HG03432 (cell line): ENCODE measurements around the gene SH3YL1.

ENCODE experiments used
- ATAC-seq: cut with Tn5 transposase; IDR thresholded peaks from one replicate; pipeline ENCODE4 v1.9.1; 2021; ENCODE audit warnings: mild to moderate bottlenecking, moderate library complexity; ENCODE audit not compliant: unreplicated experiment

The SH3YL1 gene

DNA sequence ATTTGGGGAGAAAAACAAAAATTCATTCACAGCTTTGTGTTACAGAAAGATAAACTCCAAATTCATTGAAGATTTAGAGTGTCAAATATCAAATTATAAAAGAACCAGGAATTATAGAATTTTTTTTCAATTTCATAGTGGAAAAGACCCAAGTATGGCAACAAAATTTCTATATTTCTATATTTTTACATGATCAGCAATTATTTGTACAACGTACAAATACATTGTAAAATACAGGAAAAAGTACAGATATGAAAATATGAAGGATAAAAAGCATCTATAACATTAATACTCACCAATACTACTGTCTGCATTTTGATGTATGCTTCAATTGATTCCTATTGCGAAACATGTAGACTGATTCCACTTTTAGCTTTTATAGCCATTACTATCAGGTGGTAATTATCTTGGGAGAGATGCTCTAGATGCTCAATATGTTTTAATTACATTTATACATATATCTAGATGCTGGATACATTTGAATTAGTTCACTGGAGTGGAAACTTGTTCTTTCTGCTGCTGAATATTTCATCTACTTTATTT is 4.0 kb downstream of the SH3YL1 start:
- ATAC-seq, result no peak

DNA sequence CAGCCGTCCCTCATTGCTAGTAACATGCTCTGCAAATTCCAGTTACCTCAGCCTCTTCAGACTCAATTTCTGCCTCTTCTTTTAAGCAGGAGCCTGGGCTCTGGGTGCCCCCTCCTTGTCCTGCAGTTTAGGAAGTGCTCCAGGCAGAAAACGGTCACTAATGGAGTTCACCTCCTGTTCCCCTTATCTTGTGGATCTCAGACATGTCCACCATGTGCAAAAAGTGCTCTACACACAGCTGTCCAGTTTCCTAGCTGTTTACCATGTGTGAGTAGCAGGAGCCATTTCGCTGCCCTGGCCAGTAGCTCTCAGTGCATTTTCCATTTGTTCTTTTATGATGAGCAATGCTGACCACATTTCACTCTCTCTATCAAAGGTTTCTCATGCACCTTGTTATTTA is 4.9 kb downstream of the SH3YL1 start:
- ATAC-seq, result no peak

DNA sequence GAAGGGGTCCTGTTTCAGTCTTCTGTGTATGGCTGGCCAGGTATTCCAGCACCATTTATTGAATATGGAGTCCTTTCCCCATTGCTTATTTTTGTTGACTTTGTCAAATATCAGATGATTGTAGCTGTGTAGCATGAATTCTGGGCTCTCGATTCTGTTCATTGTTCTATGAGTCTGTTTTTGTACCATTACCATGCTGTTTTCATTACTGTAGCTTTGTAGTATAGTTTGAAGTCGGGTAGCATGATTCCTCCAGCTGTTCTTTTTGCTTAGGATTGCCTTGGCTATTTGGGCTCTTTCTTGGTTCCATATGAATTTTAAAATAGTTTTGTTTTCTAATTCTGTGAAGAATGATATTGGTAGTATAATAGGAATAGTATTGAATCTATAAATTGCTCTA is 6.0 kb downstream of the SH3YL1 start:
- ATAC-seq, result no peak

DNA sequence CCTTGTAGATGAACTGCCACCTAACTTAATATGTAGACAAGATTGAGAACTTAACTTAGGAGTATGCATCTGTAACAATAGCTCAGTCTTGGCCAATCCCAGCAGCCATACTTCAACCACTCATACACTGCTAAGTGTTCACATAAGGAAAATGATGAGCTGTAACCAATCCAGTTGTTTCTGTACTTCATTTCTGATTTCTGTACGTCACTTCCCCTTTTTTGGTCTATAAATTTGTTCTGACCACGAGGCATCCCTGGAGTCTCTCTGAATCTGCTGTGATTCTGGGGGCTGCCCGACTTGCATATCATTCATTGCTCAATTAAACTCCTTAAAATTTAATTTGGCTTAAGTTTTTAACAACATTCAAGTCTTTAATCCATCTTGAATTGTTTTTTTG is 6.4 kb downstream of the SH3YL1 start:
- no peak for ATAC-seq

DNA sequence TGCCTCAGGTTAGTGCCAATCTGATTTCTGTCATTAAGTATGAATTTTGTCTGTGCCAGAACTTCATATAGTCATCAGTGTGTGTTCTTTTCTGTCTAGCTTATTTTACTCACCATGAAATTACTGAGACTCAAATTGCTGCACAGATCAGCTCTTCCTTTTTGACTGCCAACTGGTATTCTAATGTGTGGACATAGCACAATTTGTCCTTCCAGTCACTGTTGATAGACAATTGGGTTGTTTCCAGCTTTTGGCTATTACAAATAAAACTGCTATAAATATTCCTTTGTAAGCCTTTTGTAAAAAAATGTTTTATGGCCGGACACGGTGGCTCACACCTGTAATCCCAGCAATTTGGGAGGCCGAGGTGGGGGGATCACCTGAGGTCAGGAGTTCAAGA is 7.7 kb downstream of the SH3YL1 start:
- ATAC-seq, result no peak

DNA sequence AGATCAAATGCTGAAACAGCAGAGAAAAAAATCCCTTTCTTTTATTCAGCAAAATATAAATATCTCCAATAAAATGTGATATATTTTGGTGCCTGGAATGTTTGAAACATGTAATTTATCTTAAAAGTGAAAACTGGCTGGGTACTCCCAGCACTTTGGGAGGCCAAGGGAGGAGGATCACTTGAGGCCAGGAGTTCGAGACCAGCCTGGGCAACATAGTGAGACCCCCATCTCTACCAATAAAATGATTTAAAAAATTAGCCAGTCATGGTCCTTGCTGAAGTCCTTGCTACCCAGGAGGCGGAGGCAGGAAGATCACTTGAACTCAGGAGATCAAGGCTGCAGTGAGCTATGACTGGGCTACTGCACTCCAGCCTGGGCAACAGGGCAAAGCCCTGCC is 8.6 kb downstream of the SH3YL1 start:
- no peak for ATAC-seq

DNA sequence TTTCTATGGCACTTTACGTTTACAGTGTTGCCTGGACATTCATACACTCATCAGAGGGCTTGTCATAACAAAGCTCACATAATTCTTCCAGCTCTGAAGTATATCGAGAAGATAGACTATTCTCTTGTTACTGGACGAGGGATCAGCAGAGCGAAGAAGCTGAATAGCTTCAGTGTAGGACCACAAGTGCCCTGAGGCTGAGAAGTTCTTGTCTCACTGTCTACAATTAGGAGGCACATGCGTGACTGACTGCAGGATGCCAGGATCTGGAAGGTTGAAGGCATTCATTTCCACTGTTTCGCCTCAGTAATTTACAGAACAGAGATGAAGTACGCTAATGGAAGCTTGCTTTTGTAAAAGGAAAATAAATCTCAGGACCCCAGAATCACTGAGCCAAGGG is 9.6 kb downstream of the SH3YL1 start:
- no peak for ATAC-seq

DNA sequence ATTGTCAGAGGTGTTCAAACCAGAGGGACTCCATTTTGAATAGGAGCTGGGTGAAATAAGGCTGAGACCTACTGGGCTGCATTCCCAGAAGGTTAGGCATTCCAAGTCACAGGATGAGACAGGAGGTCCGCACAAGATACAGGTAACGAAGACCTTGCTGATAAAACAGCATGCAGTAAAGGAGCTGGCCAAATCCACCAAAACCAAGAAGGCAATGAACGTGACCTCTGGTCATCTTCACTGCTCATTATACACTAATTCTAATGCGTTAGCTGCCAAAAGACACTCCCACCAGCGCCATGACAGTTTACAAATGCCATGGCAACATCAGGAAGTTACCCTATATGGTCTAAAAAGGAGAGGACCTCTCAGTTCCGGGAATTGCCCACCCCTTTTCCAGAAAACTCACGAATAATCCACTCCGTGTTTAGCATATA is 10.6 kb downstream of the SH3YL1 start:
- ATAC-seq, result no peak

DNA sequence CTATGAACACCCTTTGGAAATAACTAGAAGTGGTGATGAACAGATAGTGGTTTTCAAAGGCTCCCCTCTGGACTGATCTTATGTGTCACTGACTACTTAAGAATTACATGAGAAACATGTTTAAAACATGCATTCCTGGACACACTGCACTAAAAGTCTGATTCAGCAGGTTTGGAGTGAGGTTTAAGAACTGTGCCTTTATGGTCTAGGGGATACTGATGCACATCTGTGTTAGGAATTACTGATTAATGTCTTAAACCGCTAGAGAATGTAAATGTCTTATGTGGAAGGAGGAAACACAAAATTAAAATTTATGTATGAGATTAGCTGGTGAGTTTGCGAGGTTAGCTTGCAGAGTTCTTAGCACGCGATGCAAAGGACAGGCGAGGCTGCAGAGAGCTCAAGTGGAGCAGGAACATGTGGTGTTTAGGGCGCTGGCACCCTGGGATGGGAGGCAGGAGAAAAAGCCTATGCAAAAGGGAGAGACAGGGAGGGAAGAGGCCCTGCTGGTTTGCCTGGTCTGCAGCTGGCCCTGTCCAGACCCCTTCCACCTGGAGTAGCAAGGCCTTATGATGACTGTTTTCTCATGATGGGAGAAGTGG is 11.7 kb downstream of the SH3YL1 start:
- no peak for ATAC-seq

DNA sequence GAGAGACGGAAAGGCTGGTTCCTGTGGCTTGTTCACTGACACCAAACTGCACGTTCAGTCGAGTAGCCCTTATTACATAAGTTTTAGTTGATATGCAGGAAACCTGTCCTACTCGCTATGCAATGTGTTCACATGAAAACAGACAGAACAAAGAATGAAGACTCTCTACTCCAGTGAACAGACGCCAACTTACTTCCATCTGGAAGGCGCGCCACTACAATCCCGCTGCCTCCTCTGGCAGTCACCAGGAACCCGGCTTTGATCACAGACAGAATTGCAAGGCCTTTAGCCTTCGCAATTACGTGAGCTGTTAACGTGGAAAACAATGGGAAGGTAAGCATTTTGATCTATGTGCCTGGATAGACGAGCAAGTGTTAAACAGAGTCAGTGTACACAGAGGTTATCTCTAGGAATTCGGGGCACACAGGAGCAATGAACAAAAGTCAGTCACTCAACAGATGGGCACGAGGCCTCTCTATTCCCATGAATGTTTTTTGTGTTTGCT is 14.2 kb downstream of the SH3YL1 start:
- no peak for ATAC-seq

DNA sequence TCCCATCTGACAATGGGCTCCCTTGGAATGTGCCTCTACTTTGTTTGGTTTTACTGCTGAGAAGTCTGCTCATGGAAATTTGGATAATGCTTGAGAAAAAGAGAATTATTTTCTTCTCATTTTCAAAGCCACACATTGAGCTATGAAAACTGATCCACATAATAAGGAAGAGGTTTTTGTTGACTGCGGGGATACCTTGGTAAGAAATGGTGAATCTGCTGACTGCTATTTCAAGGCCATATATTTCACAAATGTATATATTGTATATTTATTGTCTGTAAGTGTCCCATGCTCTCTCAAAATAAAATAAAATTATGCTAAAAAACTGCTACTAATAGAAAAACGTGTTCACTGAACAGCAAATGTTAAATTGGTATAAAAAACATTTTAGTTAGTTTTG is 15.1 kb downstream of the SH3YL1 start:
- no peak for ATAC-seq

DNA sequence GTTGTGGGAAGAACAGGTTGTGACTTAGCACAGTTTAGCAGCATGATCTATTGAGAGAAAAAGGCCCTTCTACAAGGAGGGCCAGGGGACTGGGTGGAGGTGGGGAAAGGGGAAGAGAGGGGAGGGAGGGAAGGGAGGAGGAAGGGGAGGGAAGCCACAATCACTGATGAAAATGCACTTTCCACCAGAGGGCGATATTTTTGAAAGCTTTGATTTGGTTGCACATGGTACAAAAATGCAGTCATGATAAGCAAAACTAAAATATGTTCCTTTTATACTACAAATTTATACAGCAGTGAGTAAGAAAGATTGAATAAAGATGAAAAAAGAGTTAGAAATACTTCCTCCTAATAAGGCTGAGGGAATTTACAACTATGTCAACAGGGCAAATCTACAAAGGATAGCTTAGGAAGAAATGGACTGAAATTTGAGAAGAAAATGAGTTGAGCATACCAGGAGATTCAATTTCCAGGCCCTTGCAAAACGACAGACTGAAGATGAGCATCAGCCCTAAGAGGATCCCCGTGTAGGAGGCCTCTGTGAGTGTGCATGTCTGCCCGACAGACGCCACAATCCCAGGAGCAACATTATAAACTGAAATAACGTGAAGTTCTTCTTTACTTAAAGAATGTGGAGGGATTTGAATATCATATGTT is 17.2 kb downstream of the SH3YL1 start:
- ATAC-seq, result peak; percentile 76

DNA sequence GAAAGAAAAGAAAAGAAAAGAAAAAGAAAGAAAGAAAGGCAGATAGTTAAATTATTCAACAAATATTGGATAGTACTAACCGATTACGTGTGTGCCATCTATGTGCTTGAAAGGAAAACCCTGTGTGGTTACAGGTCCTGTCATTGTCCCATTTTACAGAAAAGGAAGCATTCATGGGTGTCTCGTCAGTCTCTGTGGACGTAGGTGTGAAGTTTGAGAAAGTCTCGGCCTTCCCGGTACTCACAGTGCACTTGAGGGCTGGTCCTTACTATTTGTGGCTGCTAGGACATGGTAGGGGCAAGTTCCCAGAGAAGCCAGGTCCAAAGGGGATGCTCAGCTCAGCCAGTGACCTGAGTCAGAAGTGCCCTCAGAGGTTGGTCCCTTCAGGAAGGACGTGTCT is 19.3 kb downstream of the SH3YL1 start:
- no peak for ATAC-seq

DNA sequence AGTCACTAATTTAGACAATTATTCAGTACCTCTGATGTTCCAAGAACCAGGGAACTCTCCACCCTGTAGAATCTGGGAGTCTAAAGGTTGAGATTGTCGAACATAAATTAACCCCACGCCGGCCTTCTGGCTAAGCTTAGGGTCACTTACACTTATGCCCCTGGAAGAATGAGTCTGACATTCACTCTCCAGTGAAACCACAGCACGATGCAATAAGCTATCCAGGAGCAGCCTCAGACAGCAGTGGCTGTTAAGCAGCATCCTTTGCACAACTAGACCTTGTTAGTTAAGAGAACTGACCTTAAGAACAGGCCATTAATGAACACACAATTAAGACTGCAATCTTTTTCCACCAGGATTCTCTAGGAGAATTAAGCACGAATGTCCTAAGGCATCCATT is 25.0 kb downstream of the SH3YL1 start:
- no peak for ATAC-seq

DNA sequence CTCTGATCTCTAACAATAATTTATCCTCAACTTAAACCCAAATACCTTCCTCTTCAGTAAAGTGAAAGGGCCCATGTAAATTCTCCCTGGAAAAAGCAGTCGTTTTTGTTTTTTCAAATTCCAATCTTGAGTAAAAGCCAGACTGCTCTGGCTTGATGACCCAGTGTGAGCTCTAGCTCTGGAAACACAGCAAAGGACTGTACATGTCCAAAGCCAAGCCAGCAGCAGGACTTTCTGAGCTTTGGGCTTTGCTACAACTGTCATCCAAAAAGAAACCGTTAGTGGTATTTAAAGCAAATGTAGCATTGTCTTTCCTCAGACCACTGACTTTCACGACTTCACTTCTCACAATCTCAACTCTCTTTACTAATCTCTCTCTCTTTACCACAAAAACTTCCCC is 25.4 kb downstream of the SH3YL1 start:
- ATAC-seq, result no peak

DNA sequence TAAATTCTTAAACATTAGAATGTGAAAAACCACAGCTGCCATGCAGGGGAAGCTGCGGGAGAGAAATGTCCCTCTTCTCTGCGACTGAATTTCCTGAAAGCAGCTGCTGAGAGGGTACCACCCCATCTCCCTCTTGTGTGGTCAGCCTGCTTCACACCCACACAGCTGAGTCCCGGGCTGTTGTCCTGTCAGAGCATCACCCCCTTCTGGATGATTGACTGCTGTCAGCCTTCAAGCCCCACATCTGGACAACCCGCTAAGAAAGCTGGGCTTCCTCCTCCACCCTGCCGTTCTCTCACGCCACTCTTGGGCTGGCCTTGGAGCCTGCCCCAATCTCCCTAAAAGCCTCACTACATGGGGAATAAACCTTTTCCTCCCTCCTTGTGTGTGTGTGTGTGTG is 26.0 kb downstream of the SH3YL1 start:
- ATAC-seq, result no peak

DNA sequence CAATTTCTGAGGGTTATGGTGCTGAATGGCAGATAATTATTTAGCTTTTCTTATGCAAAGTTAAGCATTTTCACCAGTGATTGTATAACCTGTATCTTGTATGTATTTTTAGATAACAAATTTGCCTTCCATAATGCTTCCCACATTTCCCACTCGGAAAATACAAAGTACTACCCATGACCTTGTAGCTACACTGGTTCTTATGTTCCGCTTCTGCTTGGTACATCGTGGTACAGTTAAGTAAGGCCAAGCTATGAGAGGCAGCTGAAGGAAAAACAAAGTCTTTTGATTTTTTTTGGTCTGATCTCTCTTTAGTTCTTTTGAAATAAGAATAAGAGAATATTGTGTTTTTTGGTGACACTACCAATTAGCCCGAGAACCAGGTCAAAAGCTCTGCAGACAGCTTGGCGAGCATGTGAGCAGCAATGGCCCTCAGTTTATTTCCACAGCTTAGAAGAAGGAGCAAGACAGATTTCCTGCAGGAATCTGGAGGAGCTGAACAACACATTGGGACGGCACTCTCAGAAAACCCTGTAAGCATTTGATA is 26.8 kb downstream of the SH3YL1 start:
- no peak for ATAC-seq

DNA sequence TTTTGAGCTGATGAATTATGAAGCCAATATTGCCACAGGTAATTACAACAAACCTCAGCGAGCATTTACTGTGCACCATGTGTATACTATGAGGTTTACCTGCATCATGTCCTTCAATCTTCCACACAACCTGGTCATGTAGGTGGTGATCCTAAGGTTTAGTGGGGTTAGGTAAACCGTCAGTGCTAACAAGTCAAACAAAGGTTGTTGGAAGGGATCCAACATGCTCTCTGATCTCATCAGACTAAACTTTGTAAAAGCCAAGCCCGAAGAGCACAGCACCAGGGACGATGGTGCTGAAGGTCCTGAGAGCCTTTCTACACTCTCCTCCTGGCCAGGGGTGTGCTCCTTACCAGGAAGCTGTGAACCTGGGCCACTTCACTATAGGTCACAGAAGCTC is 29.4 kb downstream of the SH3YL1 start:
- no peak for ATAC-seq

DNA sequence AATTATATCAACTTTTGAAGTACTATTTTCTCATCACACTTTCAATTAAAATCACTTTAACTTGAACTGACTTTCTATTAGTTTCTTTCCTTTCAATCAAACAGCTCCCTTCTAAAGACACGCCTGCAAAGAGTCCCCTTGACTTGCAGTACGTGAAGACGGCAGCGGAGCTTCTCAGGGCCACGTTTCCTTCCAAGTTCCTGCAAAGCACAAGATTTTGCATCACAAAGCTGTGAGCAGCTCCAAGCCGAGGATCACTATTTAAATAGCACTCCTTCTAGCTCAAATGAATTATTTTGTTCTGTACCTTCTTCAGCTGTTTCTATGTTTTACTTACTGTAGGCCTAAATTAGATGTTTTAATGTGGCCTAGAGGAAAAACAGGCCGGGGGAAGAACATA is 30.8 kb downstream of the SH3YL1 start:
- no peak for ATAC-seq

DNA sequence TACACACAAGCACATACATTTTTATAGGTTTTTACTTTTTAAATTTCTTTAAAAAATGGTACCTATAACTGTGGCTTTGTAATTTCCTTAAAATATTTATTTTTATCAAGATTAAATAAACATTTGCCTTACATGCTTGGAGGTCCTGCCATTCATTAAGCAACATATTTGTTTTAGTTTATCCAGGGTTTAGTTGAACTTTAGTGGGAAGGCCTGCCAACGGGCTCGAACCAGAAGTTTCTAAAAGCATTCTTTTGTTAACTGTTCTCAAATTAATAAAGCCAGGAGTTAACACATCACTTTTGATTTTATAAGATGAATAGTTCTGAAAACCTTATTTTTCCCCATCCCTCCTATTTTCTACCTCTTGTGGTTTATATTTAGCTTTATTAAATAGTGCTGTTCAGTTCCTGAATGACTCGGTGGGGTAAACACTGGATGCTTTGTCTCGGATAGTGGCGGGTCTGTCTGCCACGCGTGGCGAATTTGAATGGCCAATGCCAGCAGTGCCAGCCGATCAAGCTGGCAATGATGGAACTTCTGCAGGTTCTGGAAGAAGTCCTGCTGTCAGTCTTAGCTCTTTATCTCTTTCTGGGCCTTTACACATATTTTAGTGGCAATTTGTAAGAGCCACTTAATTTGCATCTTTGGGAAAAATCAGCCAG is 32.2 kb downstream of the SH3YL1 start:
- no peak for ATAC-seq

DNA sequence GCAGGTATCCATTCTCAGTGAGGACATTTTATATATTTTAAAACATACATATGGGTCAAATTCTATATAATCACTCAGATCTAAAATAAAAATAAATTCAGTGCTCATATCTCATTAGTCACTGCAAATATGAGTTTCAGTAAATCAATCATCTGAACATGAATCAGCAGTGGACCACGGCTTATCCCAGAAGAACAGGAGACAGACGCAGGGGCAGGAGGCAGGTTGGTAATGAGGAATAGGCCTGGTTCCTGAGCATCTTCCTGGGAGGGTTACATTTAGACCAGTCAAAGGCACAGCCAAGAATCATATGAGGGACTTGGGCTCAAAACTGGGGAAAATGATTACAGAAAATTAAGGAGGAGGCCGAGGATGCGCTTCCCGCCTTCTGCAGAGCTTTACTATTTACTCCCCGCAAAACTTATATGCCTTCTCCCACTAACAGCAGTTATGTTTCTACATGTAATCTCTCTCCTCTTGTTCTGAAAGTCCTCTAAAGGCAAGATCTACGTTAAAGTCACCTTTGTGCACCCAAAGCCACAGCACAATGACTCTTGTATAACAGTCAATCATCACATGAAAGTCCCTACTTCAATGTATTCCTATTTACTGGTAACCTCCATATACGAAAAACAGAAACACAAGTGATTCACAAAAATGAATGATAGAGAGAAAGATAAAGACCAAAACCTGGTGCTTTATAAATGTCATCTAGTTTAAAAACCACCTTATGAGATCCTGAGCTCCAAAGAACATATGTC is 35.1 kb downstream of the SH3YL1 start:
- ATAC-seq, result no peak
